Neuron (in vitro differentiated cells): ENCODE data around the gene ZNF101.

Experiments used
- H2AFZ ChIP-seq: one replicate; pipeline ENCODE4 v1.6.1; 2013; ENCODE audit warnings: low read depth, mild to moderate bottlenecking, inconsistent platforms, low read length, moderate library complexity
- H3K27me3 ChIP-seq: one replicate; pipeline ENCODE4 v1.6.1; 2013; ENCODE audit warnings: low read length; ENCODE audit not compliant: insufficient read depth
- H3K36me3 ChIP-seq: one replicate; pipeline ENCODE4 v1.6.1; 2013; ENCODE audit warnings: low read length; ENCODE audit not compliant: insufficient read depth
- H3K4me1 ChIP-seq: one replicate; pipeline ENCODE4 v1.6.1; 2013; ENCODE audit warnings: low read length; ENCODE audit not compliant: insufficient read depth
- H3K4me3 ChIP-seq: 2 replicates; pipeline ENCODE4 v1.5.1; 2013; ENCODE audit warnings: mild to moderate bottlenecking, low read length, moderate library complexity
- H3K9me3 ChIP-seq: one replicate; pipeline ENCODE4 v1.6.1; 2013; ENCODE audit warnings: low read length

Gene ZNF101

DNA sequence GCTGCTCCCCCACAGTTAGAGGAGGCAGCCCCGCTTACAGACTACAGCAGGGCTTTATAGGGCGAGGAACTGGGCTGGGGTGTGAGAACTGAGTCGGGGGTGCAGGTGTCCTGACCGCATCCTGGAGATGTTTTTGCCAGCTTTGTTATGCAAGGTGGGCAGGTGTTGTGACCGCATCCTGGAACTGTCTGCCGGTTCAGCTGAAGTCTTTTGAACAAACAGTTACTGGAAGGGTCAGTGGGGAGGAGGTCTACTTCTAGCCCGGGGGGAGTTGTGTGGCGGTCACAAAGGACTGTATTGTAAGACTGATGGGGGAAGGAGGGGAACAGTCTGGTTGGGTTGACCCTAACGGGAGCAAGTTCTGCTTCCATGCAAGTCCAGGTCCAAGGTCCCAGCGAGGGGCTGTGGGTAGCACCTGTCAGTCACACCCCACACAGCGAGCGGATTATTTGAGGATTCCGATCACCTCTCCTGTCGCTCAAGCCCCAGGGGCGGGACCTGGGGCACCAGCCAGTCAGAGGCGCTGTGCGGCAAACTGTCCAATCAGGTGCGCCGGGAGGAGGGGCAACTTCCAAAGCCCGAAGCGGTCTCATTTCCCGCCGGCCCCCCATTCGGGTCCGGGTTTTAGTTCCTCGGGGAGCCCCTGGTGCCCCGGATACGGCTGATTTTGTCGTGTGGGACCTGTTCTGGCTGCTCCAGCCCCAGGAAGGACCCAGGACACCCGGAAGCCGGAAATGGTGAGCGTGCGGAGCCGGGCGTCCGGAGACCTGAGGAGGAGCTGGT is at the start of gene ZNF101:
TSS of gene ZNF101 (plus strand) at position 610 of the 783 bp plus-strand sequence. CDS start at position 735, 125 bp downstream.
- peaks cover 11% of the 10 kb centered on the region for H3K4me1 ChIP-seq
- peak within 1 kb of the TSS; percentile 47 for H2AFZ ChIP-seq
- peaks cover 8% of the 10 kb centered on the region for H3K9me3 ChIP-seq
- peaks cover 12% of the 10 kb centered on the region for H3K36me3 ChIP-seq
- peak within 1 kb of the TSS; percentile 53 for H3K4me3 ChIP-seq
- H3K27me3 ChIP-seq, result no peaks in the 10 kb centered on the region

DNA sequence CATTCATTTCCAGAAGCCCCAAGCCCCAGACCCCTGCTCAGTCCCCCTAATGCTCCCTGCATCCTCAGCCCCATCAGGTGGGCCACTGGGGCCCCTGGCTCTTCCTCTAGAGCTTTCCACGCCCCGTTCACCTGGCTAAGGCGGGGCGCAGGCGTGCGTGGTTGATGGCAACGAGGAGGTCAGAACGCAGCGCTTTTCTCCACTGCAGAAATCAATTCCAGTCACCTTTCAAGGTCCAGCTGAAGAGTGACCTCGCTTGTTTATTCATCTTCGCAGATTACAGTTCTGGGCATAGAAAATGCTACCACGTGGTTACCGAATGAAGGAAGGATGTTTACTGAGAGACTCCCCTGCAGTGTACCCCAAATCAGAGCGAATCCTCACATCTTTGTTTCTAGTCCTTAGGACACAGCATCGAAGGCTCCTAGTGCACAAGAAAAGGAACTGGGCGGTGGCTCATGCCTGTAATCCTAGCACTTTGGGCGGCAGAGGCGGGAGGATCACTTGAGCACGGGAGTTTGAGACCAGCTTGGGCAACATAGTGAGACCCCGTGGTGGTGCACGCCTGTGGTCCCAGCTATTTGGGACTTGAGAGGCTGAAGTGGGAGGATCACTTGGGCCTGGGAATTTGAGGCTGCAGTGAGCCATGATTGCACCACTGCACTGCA is 49.3 kb upstream of the ZNF101 start:
- Histone ChIP-seq H3K36me3 (peaks cover 2% of the 10 kb centered on the region), H3K9me3 (no peaks in the 10 kb centered on the region), H3K4me3 (peak overlapping the region; percentile 66), H3K27me3 (no peaks in the 10 kb centered on the region), H2AFZ (peak overlapping the region; percentile 27), H3K4me1 (peaks cover 3% of the 10 kb centered on the region)

DNA sequence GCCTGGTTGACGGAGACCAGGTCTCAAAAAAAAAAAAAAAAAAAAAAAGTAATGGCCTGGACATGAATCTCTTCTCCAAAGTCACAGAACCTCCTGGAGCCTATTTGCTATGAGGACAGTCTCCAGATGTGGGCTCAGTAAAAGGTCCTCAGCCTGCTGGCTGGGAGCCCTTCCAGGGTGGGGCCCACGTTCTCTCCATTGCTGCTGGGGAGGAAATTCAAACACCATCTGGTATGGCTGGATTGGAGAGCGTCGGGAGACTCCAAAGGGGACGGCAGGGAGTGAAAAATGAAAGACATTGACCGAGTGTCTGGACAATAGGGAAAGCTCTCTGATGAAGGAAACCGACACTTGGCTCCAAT is 48.8 kb upstream of the ZNF101 start:
- Histone ChIP-seq H3K4me1 (peaks cover 3% of the 10 kb centered on the region), H3K36me3 (peaks cover 3% of the 10 kb centered on the region), H3K4me3 (no peak overlapping the region), H3K27me3 (no peaks in the 10 kb centered on the region), H2AFZ (no peak overlapping the region), H3K9me3 (no peaks in the 10 kb centered on the region)

DNA sequence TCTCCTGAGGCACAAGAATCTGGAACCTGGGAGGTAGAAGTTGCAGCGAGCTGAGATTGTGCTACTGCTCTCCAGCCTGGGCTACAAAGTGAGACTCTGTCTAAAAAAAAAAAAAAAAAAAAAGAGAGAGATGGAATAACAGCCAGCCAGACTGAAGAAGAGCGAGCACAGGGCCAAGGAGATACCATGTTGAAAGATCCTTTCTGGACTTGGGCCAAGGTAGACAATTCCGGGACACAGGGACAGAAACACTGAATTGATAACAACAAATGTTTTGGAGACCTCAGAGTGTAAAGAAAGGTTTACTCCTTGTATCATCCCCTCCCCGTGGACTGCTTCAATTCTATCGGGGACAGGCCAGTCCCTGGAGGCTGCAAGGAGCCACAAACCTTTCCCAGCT is 45.3 kb upstream of the ZNF101 start:
- Histone ChIP-seq H2AFZ (no peak overlapping the region), H3K9me3 (no peaks in the 10 kb centered on the region), H3K36me3 (peaks cover 3% of the 10 kb centered on the region), H3K4me1 (no peaks in the 10 kb centered on the region), H3K27me3 (no peaks in the 10 kb centered on the region), H3K4me3 (no peak overlapping the region)

DNA sequence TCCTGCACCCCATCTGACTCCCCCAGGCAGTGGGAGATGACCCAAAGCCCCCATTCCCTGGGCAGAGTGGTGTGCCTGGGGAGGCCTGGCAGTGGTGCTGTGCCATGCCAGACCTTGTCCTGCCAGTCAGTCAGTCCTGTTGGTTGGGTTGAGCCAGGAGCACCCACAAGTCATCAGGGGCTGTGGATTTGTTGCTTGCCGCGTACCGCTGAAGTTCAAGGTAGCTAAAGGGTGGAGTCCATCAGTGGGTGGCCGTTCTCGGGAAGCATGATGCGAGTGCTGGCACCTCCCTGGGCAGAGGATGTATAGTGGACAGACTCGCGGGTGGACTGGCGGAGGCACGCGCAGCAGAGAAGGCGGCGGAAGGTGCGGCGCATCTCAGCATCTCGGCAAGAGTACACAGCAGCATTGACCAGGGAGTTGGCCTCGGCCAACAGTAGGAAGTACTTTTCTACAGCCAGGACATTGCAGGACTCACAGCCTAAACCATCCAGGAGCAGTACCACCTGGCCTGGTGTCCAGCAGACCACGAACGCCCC is 44.5 kb upstream of the ZNF101 start:
- no peaks in the 10 kb centered on the region for H3K4me1 ChIP-seq
- no peaks in the 10 kb centered on the region for H3K9me3 ChIP-seq
- no peak overlapping the region for H3K4me3 ChIP-seq
- H3K27me3 ChIP-seq, result no peaks in the 10 kb centered on the region
- no peak overlapping the region for H2AFZ ChIP-seq
- H3K36me3 ChIP-seq, result peaks cover 6% of the 10 kb centered on the region

DNA sequence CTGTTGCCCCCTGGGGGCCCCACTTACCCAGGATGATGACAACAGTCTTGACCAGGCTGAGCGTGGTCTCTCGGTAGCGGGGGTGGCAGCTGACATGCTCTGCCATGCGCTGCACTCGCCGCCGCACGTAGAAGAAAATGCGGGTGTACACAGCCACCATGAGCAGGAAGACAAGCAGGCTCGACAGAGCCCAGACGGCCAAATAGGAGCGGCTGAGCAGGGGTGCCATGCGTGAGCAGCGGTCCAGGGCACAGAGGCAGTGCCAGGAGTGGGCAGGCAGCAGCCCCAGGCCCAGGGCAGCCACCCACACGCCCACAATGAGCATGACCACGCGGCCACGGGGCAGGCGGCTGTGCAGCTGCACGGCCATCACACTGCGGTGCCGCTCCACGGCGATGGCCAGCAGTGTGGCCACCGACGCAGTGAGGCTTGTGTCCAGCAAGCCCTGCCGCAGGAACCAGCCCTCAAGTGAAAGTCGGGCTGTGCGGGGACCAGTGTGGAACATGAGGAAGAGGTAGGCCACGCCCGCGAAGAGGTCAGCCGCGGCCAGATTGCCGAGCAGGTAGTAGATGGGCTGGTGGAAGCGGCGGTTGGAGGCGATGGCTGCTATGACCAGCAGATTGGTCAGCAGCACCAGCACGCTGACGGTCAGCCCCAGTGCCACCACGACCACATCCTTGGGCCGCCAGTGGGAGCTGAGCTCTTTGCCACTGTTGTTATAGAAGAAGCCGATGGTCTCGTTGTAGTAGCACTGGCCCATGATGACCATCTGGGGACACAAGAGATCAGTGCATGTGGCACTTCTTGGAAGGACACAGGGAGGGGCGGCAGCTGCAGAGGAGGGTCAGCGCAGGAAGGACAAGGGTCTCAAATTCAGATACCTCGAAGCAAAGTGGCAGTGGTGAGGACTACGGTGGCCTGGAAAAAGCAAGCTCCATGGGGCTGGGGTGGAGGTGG is 41.8 kb upstream of the ZNF101 start:
- Histone ChIP-seq H3K27me3 (no peaks in the 10 kb centered on the region), H3K36me3 (peaks cover 15% of the 10 kb centered on the region), H3K4me3 (no peak overlapping the region), H2AFZ (no peak overlapping the region), H3K9me3 (peaks cover 4% of the 10 kb centered on the region), H3K4me1 (no peaks in the 10 kb centered on the region)

DNA sequence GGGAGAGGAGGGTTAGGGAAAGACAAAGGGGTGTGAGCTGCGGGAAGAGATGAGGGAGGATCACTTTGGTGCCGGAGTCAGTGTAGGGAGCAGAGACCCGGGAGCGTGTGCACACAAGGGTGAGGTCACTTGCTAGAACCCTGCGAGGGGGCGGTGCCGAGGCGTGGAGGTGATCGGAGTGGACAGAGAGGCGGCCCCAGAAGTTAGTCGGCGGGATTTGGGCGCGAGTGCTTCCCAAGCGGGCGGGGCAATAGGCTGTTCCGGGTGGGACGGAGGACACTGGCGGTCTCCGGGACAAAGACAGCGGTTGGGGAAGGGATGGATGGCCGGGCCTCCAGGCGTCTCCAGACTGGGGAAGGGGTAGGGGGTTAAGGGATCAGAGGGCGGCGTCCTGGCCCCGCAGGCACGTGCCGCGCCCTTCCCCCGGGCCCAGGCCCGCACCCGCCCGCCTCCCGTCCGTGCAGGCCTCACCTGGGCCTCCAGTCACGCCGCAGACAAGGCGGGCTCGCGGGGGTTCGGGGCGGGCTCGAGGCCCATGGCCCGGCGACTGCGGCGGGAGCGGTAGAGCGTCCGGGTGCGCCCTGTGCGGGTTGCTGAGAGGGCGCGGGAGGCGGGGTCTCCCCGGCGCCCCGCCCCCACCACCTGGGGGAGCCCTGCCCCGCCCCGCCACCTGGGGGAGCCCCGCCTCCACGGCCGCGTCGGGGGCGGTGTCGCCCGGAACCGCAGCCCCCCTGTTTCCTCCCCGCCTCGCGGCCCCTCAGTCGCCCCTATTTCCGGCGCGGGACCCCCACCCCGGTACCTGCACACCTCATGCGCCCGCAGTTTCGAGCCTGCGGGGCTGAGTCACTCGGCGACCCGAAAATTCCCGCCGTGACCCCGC is 40.8 kb upstream of the ZNF101 start, which contains the start of gene LPAR2:
TSS of gene LPAR2 (minus strand) at position 600 of the 880 bp plus-strand sequence. CDS start 945 bp downstream, outside the sequence.
- H3K4me1 ChIP-seq, result no peaks in the 10 kb centered on the region
- no peak within 1 kb of the TSS for H3K4me3 ChIP-seq
- H3K27me3 ChIP-seq, result no peaks in the 10 kb centered on the region
- no peak within 1 kb of the TSS for H2AFZ ChIP-seq
- H3K36me3 ChIP-seq, result peaks cover 18% of the 10 kb centered on the region
- H3K9me3 ChIP-seq, result peaks cover 4% of the 10 kb centered on the region

DNA sequence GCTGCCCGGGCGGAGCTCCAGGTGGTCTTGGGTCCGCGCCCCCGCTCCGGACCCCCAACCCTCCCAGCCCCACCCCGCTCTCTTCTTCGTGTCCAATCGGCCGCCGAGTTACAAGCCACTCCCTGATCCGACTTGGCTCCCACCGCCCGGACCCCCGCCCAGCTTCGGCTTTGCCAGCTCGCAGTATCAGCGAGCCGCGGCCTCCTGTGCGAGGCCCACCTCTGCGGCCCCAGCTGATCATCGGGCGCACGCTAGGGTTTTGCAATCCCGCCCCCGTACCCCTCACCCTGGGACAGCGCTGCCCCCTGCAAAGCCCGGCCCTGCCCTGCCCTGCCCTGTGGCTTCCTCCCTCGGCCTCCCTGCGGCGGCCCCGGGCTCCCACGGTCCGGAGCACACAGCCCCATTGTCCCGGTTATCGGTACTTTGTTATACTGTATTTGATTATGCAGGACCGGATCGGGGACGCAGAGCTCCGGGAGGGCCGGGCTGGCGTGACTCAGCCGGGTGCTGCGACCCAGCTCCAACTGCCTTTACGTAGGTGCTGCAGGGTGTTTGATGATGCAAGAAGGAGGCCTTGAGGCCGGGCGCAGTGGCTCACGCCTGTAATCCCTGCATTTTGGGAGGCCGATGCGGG is 40.0 kb upstream of the ZNF101 start:
- peaks cover 24% of the 10 kb centered on the region for H3K36me3 ChIP-seq
- no peak overlapping the region for H3K4me3 ChIP-seq
- no peaks in the 10 kb centered on the region for H3K27me3 ChIP-seq
- H3K4me1 ChIP-seq, result no peaks in the 10 kb centered on the region
- H2AFZ ChIP-seq, result no peak overlapping the region
- H3K9me3 ChIP-seq, result peaks cover 4% of the 10 kb centered on the region

DNA sequence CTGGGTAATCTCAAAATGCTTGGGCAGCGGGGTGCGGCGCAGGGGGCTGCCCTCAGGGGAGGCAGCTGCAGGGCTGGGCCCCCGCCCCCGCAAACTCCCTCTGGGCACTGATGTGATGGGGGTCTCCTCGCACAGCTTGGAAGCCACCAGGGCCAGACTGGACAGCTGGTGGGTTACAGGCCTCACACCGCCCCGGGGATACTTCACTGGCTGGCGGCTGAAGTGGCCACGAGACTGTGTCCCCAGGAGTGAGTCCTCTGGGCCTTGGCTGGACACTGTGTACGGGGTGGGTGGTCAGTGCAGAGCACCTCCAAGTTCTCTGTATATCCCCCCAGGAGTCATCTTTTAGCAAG is 38.6 kb upstream of the ZNF101 start:
- Histone ChIP-seq H3K27me3 (no peaks in the 10 kb centered on the region), H2AFZ (no peak overlapping the region), H3K9me3 (peaks cover 5% of the 10 kb centered on the region), H3K36me3 (peaks cover 33% of the 10 kb centered on the region), H3K4me1 (no peaks in the 10 kb centered on the region), H3K4me3 (no peak overlapping the region)

DNA sequence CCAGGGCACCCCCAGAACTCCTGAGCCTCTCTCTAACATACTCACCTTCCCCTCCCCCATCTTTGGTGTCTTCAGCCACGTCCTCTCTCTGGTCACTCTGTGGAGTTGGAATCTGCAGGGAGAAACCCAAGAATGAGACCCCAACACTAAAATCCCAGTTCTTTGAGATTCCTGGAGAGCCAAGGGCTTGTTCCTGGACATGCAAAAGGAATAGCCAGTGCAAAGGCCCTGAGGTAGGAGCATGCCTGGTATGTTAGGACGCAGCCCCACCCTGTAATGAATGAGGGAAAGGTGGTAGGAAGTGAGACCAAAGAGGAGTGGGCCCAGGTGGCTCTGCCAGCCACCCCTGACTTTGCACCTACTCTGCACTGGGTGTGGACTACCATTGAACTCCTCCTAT is 38.2 kb upstream of the ZNF101 start:
- no peaks in the 10 kb centered on the region for H3K27me3 ChIP-seq
- peaks cover 37% of the 10 kb centered on the region for H3K36me3 ChIP-seq
- H3K4me1 ChIP-seq, result no peaks in the 10 kb centered on the region

DNA sequence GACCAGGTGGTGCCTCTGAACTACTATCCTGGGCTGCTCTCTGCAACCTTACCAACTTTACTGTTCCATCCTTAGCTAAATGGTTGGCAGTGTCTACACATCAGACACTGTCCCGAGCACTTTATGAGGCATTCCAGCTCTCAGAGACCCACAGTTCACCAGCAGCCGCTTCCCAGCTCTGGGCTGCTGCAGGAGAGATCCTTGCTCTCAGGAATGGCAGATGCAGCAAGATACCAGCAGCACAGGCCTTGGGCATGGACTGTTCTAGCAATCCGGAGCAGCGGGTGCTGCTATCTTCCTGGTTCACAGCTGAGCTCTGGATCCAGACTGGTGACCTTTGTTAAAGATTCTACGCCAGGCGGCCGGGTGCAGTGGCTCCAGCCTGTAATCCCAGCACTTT is 37.3 kb upstream of the ZNF101 start:
- H3K36me3 ChIP-seq, result peaks cover 42% of the 10 kb centered on the region

More for the DNA sequence above, 38.2 kb upstream of the ZNF101 start:
- no peak overlapping the region for H3K4me3 ChIP-seq
- peaks cover 7% of the 10 kb centered on the region for H3K9me3 ChIP-seq
- H2AFZ ChIP-seq, result no peak overlapping the region

DNA sequence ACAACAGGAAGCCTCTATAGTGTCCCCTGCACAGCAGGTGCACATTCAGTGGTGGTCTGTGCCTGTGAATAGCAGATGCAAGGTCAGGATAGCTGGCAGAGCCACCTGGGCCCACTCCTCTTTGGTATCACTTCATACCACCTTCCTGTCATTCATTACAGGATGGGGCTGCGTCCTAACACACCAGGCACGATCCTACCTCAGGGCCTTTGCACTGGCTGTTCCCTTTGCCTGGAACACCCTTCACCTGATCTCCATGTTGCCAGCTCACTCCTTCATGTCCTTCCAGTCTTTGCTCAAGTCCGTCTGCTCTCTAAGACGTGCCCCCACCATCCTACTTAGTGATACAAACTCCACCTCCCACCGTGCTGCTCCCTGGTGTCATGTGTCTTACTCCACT is 36.0 kb upstream of the ZNF101 start:
- peaks cover 7% of the 10 kb centered on the region for H3K9me3 ChIP-seq
- H3K36me3 ChIP-seq, result peaks cover 44% of the 10 kb centered on the region
- H3K4me3 ChIP-seq, result no peak overlapping the region
- H3K4me1 ChIP-seq, result no peaks in the 10 kb centered on the region
- H3K27me3 ChIP-seq, result no peaks in the 10 kb centered on the region
- no peak overlapping the region for H2AFZ ChIP-seq

More for the DNA sequence above, 37.3 kb upstream of the ZNF101 start:
- H3K4me3 ChIP-seq, result no peak overlapping the region
- H3K27me3 ChIP-seq, result no peaks in the 10 kb centered on the region
- peaks cover 7% of the 10 kb centered on the region for H3K9me3 ChIP-seq
- H2AFZ ChIP-seq, result no peak overlapping the region
- no peaks in the 10 kb centered on the region for H3K4me1 ChIP-seq
